Lower leg skin (tissue), 3 donors: Measurements from ENCODE around the gene BARHL1.

Experiments used
- CTCF ChIP-seq, 3 donors: fragments of 450-650 bp; IDR thresholded peaks; one replicate each; pipeline ENCODE4 v1.5.1; 2016; ENCODE audit warnings: antibody characterized with exemption in 3 of 3, mild to moderate bottlenecking in 3 of 3, moderate library complexity in 2 of 3
- POLR2A ChIP-seq, 2 donors: fragments of 450-650 bp; IDR thresholded peaks; one replicate each; pipeline ENCODE4 v1.6.1; 2016 to 2017; ENCODE audit warnings: antibody characterized with exemption in 2 of 2, mild to moderate bottlenecking in 1 of 2, moderate library complexity in 1 of 2

GRCh38 chr9:132534832-132535231, 47.6 kb upstream of the BARHL1 start:
- TF ChIP-seq POLR2A (IDR thresholded peaks at IDR 0.05) (no peak), CTCF (IDR thresholded peaks at IDR 0.05) (no peak)
